ENCODE data around the gene SULT1A3.
"Not testable (repeated sequence)": the region's sequence is repeated elsewhere in the genome, so short reads cannot be mapped to it uniquely, and the experiment has no call there.

The SULT1A3 gene

DNA sequence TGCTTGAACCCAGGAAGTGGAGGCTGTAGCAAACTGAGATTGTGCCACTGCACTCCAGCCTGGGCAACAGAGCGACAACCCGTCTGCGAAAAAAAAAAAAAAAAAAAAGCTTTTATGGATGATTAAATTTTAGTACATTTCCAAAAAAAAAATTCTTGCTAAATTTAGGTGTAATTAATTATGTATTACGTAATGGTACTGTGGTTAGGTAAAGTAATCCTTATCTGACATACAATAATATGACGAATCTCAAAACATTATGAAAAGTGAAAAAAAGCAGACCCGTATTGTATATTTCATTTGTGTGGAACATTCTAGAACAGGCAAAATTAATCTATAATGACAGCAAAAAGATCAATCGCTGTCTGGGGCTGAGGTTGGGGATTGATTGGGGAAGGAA is 26.0 kb upstream of the SULT1A3 start:
- TF ChIP-seq, protein P1, sequence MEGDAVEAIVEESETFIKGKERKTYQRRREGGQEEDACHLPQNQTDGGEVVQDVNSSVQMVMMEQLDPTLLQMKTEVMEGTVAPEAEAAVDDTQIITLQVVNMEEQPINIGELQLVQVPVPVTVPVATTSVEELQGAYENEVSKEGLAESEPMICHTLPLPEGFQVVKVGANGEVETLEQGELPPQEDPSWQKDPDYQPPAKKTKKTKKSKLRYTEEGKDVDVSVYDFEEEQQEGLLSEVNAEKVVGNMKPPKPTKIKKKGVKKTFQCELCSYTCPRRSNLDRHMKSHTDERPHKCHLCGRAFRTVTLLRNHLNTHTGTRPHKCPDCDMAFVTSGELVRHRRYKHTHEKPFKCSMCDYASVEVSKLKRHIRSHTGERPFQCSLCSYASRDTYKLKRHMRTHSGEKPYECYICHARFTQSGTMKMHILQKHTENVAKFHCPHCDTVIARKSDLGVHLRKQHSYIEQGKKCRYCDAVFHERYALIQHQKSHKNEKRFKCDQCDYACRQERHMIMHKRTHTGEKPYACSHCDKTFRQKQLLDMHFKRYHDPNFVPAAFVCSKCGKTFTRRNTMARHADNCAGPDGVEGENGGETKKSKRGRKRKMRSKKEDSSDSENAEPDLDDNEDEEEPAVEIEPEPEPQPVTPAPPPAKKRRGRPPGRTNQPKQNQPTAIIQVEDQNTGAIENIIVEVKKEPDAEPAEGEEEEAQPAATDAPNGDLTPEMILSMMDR (IDR thresholded peaks at IDR 0.05; ENCODE audit: borderline replicate concordance, control extremely low read depth, extremely low read depth, insufficient read depth, missing control alignments), result no peak
- in situ Hi-C loops (cut with MboI; ENCODE audit: low sequenced_read_pairs, unreplicated experiment), result no loop called here
- DNase-seq (ENCODE audit: low spot score), result no peak

DNA sequence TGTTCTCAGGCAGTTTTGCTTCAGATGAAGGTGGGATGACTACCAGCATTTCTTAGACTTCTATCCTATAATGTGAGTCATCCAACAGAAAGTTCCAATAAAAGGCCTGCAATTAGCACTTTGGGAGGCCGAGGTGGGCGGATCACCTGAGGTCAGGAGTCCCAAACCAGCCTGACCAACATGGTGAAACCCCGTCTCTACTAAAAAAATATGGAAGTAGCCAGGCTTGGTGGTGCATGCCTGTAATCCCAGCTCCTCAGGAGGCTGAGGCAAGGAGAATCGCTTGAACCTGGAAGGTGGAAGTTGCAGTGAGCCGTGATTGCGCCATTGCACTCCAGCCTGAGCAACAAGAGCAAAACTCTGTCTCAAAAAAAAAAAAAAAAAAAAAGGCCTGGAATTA is 22.2 kb upstream of the SULT1A3 start:
- DNase-seq (ENCODE audit: low spot score), result not testable (repeated sequence)
- in situ Hi-C loops (cut with MboI; ENCODE audit: low sequenced_read_pairs, unreplicated experiment), result loop anchor here (25.0 kb wide), 1 partner anchor 235 kb away; the partner anchor contains the start of gene ZNF771

DNA sequence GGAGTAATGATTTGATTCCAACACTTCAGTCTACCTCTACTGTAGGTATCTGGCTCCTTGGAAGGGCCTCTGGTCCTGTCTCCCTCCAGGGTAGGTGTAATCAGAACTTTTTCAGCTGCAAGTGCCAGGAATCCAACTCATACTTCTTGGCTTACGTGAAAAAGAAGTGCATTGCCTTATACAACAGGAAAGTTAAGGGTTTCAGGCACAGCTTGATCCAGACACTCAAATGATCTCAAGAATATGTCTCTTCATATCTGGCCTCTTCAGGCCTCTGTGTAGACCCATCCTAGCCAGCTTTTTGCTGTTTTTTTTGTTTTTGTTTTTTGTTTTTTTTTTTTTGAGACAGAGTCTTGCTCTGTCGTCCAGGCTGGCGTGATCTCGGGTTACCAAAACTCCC is 19.9 kb upstream of the SULT1A3 start:
- in situ Hi-C loops (cut with MboI; ENCODE audit: low sequenced_read_pairs, unreplicated experiment), result loop anchor here (25.0 kb wide), 1 partner anchor 233 kb away; the partner anchor contains the start of gene ZNF771
- TF ChIP-seq, protein P1 (IDR thresholded peaks at IDR 0.05; ENCODE audit: borderline replicate concordance, control extremely low read depth, extremely low read depth, insufficient read depth, missing control alignments), result no peak
- no peak for DNase-seq (ENCODE audit: low spot score)

DNA sequence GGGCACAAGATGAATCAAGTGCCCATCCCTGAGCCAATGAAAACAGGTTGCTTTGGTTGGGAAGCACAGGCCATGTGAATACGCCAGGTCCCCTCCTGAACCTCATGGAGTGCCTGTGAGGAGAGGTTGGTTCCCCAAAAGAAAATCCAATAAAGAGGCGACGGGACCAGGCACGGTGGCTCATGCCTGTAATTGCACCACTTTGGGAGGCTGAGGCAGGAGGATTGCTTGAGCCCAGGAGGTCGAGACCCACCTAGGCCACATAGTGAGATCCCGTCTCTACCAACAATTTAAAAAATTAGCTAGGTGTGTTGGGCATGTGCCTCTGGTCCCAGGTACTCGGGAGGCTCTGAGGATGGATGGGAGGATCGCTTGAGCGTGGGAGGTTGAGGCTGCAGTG is 19.1 kb upstream of the SULT1A3 start:
- TF ChIP-seq, protein P1 (IDR thresholded peaks at IDR 0.05; ENCODE audit: borderline replicate concordance, control extremely low read depth, extremely low read depth, insufficient read depth, missing control alignments), result no peak
- DNase-seq (ENCODE audit: low spot score), result no peak
- in situ Hi-C loops (cut with MboI; ENCODE audit: low sequenced_read_pairs, unreplicated experiment), result loop anchor here (25.0 kb wide), 1 partner anchor 232 kb away; the partner anchor contains the start of gene ZNF771

DNA sequence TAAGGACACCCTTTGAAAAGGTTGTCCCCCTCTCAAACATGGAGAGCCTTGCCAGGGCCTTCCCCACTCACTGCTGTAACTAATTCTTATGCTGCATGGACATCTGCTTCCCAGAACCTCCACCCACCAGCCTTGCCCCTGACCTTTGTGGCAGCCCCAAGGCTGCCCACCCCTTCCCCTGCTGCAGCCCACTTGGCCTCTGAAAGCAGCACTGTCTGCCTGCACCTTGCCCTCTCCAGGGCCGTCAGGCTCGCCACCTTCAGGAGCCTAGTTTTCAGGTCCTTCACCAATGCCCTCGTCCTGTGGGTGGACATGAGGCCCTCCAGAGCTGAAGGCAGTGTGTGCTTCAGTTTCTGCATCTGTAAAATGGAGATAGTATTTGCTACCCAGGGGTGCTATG is 18.3 kb upstream of the SULT1A3 start:
- in situ Hi-C loops (cut with MboI; ENCODE audit: low sequenced_read_pairs, unreplicated experiment), result loop anchor here (25.0 kb wide), 1 partner anchor 232 kb away; the partner anchor contains the start of gene ZNF771
- TF ChIP-seq, protein P1 (IDR thresholded peaks at IDR 0.05; ENCODE audit: borderline replicate concordance, control extremely low read depth, extremely low read depth, insufficient read depth, missing control alignments), result no peak
- DNase-seq (ENCODE audit: low spot score), result no peak

DNA sequence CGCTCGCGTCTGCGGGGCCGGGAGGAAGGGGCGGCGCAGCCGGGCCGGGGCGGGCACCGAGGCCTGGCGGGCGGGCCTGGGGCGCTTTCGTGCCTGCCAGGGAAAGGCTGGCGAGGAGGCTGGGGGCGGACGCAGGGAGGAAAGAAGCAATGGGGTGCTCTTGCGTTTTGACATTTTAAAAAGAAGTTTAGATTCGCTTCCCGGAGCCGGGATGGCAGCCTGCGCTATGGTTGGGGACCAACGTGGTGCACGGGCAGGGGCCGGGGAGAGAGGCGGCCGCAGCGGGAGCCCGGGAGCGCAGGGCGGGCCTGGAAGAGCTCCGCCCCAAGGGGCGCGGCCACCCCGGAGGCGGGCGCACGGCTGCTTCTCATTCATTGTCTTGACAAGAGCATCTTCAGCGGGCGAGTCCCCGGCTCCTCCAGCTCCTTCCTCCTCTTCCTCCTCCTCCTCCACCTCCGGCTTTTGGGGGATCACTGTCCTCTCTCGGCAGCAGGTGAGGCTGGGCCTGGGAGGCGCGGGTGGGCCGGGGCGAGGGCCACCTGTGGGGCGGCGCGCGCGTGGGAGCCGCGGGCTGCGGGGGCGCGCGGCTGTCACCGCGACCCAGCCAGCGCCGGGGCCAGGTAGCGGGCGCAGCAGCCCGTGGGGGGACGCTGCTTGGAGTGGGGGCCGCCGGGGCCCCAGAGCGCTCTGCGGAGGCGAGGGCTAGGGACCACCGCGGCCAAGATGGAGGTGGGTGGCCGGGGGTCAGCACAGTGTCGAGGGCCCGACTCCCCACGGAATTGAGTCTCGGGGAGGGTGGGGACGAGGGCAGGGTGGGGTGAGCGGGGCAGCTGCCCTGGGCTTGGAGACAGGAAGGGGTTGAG is 15.6 kb upstream of the SULT1A3 start, which contains the start of gene CORO1A:
TSS of gene CORO1A (plus strand) at position 370 of the 863 bp plus-strand sequence. CDS start 1,608 bp downstream, outside the sequence.
- DNase-seq (ENCODE audit: low spot score), result peak; percentile 88
- TF ChIP-seq, protein P1 (IDR thresholded peaks at IDR 0.05; ENCODE audit: borderline replicate concordance, control extremely low read depth, extremely low read depth, insufficient read depth, missing control alignments), result no peak
- in situ Hi-C loops (cut with MboI; ENCODE audit: low sequenced_read_pairs, unreplicated experiment), result loop anchor here (25.0 kb wide), 1 partner anchor 229 kb away; the partner anchor contains the start of gene ZNF771
